Lower leg skin (tissue), 4 donors: ENCODE measurements around the gene SLC41A1. TPM values are rescaled to one million over a fixed set of nuclear protein-coding genes. Genes with fewer than 3 reads are reported as not detected.

Experiments
- DNase-seq, 2 donors: peaks; one replicate each; pipeline ENCODE4 v3.0.0-alpha.2; 2019; ENCODE audit warnings: low spot score in 2 of 2
- H3K4me3 ChIP-seq: fragments of 200-600 bp; sonication (generic); 2 replicates; pipeline ENCODE4 v1.5.1; 2017; ENCODE audit warnings: mild to moderate bottlenecking, low read depth; ENCODE audit not compliant: poor library complexity, severe bottlenecking
- CTCF ChIP-seq, 3 donors: fragments of 450-650 bp; IDR thresholded peaks; one replicate each; pipeline ENCODE4 v1.5.1; 2016; ENCODE audit warnings: antibody characterized with exemption in 3 of 3, mild to moderate bottlenecking in 3 of 3, moderate library complexity in 2 of 3
- POLR2A ChIP-seq, 2 donors: fragments of 450-650 bp; IDR thresholded peaks; one replicate each; pipeline ENCODE4 v1.6.1; 2016 to 2017; ENCODE audit warnings: antibody characterized with exemption in 2 of 2, mild to moderate bottlenecking in 1 of 2, moderate library complexity in 1 of 2
- WGBS, 2 donors: methylation state at CpG; one replicate each; pipeline ENCODE4 v1.1.5; 2018; 5-methylcytosine and 5-hydroxymethylcytosine counted together
- intact Hi-C: fragments of 100-400 bp; cut with DNase I; formaldehyde crosslinking; loops from one replicate; pipeline ENCODE4 v1.15.0; 2023; ENCODE audit warnings: low total_unique reads
- total RNA-seq, 4 donors: library from RNA; depleted of rRNA; stranded (reverse); fragments of >200 nt; gene quantifications; one replicate each; pipeline ENCODE4 v1.1.0, GENCODE V29; 2016

The SLC41A1 gene
- total RNA-seq, 4 donors from 2014 or later, result 12.8 to 22.0 (median 15.8) TPM

- no peak overlapping the region for H3K4me3 ChIP-seq
- intact Hi-C loops, result no loop called here
- 84 to 91% methylated on average over 3 of the region's 3 CpGs for WGBS, 2 donors
- TF ChIP-seq POLR2A (IDR thresholded peaks at IDR 0.05) (no peak), CTCF (IDR thresholded peaks at IDR 0.05) (no peak)
- no peak for DNase-seq
Measured at GRCh38 chr1:205760606-205761005, 52.4 kb downstream of the SLC41A1 start.

- DNase-seq, result no peak
- TF ChIP-seq CTCF (IDR thresholded peaks at IDR 0.05), result no peak
- TF ChIP-seq POLR2A (IDR thresholded peaks at IDR 0.05), result no peak
- no peak overlapping the region for H3K4me3 ChIP-seq
- 91 to 99% methylated on average over 3 of the region's 3 CpGs for WGBS, 2 donors
- intact Hi-C loops, result no loop called here
Measured at GRCh38 chr1:205756552-205756951, 56.4 kb downstream of the SLC41A1 start.

GRCh38 chr1:205754857-205755256 is 58.1 kb downstream of the SLC41A1 start:
- no peak overlapping the region for H3K4me3 ChIP-seq
- DNase-seq, result no peak
- intact Hi-C loops, result no loop called here
- TF ChIP-seq CTCF (IDR thresholded peaks at IDR 0.05), result no peak
- no peak for TF ChIP-seq POLR2A (IDR thresholded peaks at IDR 0.05)
- 74 to 90% methylated on average over 5 of the region's 5 CpGs for WGBS, 2 donors

- no peak for DNase-seq
- intact Hi-C loops, result no loop called here
- 66 to 74% methylated on average over 13 of the region's 13 CpGs for WGBS, 2 donors
- no peak overlapping the region for H3K4me3 ChIP-seq
- TF ChIP-seq CTCF (IDR thresholded peaks at IDR 0.05) (no peak), POLR2A (IDR thresholded peaks at IDR 0.05) (no peak)
Measured at GRCh38 chr1:205751036-205751651, 61.9 kb downstream of the SLC41A1 start.

GRCh38 chr1:205750138-205751035 is 62.6 kb downstream of the SLC41A1 start, which contains the start of gene NUCKS1:
TSS of gene NUCKS1 (minus strand) at chr1:205750182. CDS start at chr1:205749973, 209 bp downstream.
- WGBS, 2 donors, result 0% methylated on average over 22 to 25 of the region's 27 CpGs
- peak within 1 kb of the TSS; percentile 88 for H3K4me3 ChIP-seq
- intact Hi-C loops, result no loop called here
- no peak for TF ChIP-seq POLR2A (IDR thresholded peaks at IDR 0.05)
- no peak for TF ChIP-seq CTCF (IDR thresholded peaks at IDR 0.05)
- peak; percentile 100 for DNase-seq
